GM18907 (cell line): ENCODE measurements around the gene ZNF205.

ENCODE experiments used
- ATAC-seq: cut with Tn5 transposase; IDR thresholded peaks from one replicate; pipeline ENCODE4 v1.9.1; 2021; ENCODE audit warnings: mild to moderate bottlenecking, moderate library complexity; ENCODE audit not compliant: unreplicated experiment

The ZNF205 gene

GRCh38 chr16:3147046-3147756 lies 34.8 kb downstream of the ZNF205 start:
- ATAC-seq: no peak

GRCh38 chr16:3147757-3148104 lies 35.3 kb downstream of the ZNF205 start:
- ATAC-seq: no peak

GRCh38 chr16:3148256-3149192 lies 36.1 kb downstream of the ZNF205 start:
- no peak for ATAC-seq

GRCh38 chr16:3149193-3149530 lies 36.8 kb downstream of the ZNF205 start:
- ATAC-seq: no peak

- ATAC-seq: peak; percentile 24
These were observed 37.4 kb downstream of the ZNF205 start for GRCh38 chr16:3149630-3150345.

- ATAC-seq: peak; percentile 73
These were observed 38.2 kb downstream of the ZNF205 start for GRCh38 chr16:3150346-3151218.

- ATAC-seq: no peak
These were observed 39.6 kb downstream of the ZNF205 start for GRCh38 chr16:3152027-3152276.

GRCh38 chr16:3152277-3152990 lies 40.0 kb downstream of the ZNF205 start:
- ATAC-seq: peak; percentile 21

GRCh38 chr16:3152991-3153368 lies 40.6 kb downstream of the ZNF205 start:
- no peak for ATAC-seq

- ATAC-seq: no peak
These were observed 42.8 kb downstream of the ZNF205 start for GRCh38 chr16:3155181-3155580.

- no peak for ATAC-seq
These were observed 43.6 kb downstream of the ZNF205 start for GRCh38 chr16:3155972-3156371.

- no peak for ATAC-seq
These were observed 45.0 kb downstream of the ZNF205 start for GRCh38 chr16:3157229-3158025.

GRCh38 chr16:3158026-3158509 lies 45.7 kb downstream of the ZNF205 start:
- ATAC-seq: no peak

GRCh38 chr16:3158510-3159314 lies 46.3 kb downstream of the ZNF205 start:
- peak; percentile 44 for ATAC-seq

- no peak for ATAC-seq
These were observed 49.0 kb downstream of the ZNF205 start for GRCh38 chr16:3161235-3162018.

GRCh38 chr16:3164121-3164991 lies 52.0 kb downstream of the ZNF205 start:
- ATAC-seq: no peak
